Measurements from ENCODE around the gene BMP7. TPM values are rescaled to one million over a fixed set of nuclear protein-coding genes. Genes with fewer than 3 reads are reported as not detected.

Gene BMP7
- total RNA-seq, 4 donors from 2014 or later = under 0.01 to 13.3 (median 0.36) TPM

DNA sequence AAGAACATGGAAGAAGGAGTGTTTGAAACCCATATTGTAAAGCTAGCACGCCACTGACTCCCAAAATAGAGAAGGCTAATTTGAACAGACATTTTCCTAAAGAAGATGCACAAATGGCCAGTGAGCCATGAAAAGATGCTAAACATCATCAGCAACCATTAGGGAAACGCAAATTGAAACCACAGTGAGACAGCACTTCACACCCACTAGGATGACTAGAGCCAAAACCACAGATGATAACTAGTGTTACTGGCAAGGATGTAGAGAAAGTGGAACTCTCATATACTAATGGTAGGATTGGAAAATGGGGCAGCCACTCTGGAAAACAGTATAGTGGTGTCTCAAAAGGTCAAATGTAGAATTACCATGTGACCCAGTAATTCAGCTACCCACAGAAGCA, 58.2 kb downstream of the BMP7 start:
- Histone ChIP-seq H3K4me3 (no peak overlapping the region), H3K36me3 (no peaks in the 10 kb centered on the region), H3K4me1 (peaks cover 0 to 7% of the 10 kb centered on the region in 2 donors), H3K9me3 (no peaks in the 10 kb centered on the region), H3K27ac (no peak overlapping the region), H3K27me3 (no peaks in the 10 kb centered on the region)
- no peak for DNase-seq
- intact Hi-C loops (cut with DNase I; ENCODE audit: low total_unique reads) = no loop called here
- TF ChIP-seq POLR2A (IDR thresholded peaks at IDR 0.05) = no peak

DNA sequence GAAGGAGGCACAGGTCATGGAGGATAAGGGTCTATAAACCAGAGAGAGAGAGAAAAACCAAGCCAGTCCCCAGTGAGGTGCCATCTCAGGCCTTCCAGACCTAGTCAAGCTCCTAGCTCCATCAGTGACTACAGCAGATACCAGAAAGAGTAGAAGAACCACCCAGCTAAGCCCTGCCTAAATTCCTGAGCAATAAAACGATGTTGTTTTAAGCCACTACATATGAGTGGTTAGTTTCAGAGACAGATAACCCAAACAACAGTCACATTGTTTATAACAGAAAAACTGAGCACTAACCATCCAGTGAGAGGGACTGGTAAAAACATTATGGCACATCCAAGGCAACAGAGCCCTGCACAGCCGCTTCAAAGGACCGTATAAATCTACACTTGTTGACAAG, 59.2 kb downstream of the BMP7 start:
- Histone ChIP-seq H3K36me3 (no peaks in the 10 kb centered on the region), H3K27me3 (no peaks in the 10 kb centered on the region), H3K9me3 (no peaks in the 10 kb centered on the region), H3K4me3 (no peak overlapping the region), H3K27ac (no peak overlapping the region), H3K4me1 (peaks cover 0 to 6% of the 10 kb centered on the region in 2 donors)
- TF ChIP-seq, protein P1, sequence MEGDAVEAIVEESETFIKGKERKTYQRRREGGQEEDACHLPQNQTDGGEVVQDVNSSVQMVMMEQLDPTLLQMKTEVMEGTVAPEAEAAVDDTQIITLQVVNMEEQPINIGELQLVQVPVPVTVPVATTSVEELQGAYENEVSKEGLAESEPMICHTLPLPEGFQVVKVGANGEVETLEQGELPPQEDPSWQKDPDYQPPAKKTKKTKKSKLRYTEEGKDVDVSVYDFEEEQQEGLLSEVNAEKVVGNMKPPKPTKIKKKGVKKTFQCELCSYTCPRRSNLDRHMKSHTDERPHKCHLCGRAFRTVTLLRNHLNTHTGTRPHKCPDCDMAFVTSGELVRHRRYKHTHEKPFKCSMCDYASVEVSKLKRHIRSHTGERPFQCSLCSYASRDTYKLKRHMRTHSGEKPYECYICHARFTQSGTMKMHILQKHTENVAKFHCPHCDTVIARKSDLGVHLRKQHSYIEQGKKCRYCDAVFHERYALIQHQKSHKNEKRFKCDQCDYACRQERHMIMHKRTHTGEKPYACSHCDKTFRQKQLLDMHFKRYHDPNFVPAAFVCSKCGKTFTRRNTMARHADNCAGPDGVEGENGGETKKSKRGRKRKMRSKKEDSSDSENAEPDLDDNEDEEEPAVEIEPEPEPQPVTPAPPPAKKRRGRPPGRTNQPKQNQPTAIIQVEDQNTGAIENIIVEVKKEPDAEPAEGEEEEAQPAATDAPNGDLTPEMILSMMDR (IDR thresholded peaks at IDR 0.05) = no peak
- TF ChIP-seq POLR2A (IDR thresholded peaks at IDR 0.05) = no peak
- intact Hi-C loops (cut with DNase I; ENCODE audit: low total_unique reads) = no loop called here
- DNase-seq = no peak

DNA sequence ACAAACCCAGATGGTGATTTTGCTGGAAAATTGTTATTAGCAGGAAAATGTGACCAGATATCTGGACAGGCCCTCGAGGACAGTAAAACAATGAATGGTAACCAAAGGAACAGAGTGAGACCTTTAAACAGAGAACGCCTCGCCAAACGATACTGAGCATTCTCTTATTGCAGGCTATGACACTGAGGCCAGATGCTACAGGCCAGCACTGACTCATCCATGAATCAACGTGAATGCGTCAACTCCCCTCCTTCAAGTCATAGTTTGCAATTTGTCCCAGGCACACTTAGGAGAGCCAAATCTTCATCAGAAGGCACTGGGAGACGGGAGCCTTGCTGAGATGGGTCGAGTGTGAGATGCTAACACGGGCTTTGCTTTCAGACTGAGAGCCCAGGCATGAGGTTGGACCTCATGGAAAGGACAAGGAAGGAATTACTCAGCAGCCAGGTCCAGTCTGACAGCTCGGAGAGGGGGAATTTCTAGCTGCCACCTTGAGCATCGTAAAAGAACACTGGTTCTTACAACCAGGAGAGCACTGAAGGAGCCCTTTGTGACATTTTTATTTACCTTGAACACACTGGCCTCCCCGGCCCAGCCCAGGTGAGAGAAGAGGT, 60.7 kb downstream of the BMP7 start:
- Histone ChIP-seq H3K4me1 (no peaks in the 10 kb centered on the region), H3K27ac (no peak overlapping the region), H3K27me3 (no peaks in the 10 kb centered on the region), H3K36me3 (no peaks in the 10 kb centered on the region), H3K4me3 (no peak overlapping the region), H3K9me3 (no peaks in the 10 kb centered on the region)
- no peak for DNase-seq
- intact Hi-C loops (cut with DNase I; ENCODE audit: low total_unique reads) = no loop called here
- TF ChIP-seq, protein P1 (IDR thresholded peaks at IDR 0.05) = no peak

DNA sequence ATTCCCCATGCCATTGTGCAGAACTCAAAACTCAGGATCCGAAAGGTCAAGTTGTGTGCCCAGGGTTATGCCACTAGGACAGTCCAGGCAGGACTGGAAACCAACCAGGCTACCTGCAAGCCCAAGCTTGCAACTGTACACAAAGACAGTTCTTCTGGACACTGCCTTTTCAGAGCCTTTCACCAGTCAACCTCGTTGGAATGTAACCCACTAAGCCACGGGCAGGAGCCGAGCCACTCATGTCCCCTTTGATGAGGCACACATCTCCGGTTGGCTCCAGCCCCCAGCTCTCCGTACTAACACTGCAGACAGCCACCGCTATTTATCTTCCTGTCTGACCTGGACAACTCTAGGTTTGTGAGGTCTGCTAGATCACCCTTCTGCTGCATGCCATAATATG, 62.5 kb downstream of the BMP7 start:
- Histone ChIP-seq H3K27ac (no peak overlapping the region), H3K36me3 (no peaks in the 10 kb centered on the region), H3K27me3 (no peaks in the 10 kb centered on the region), H3K4me1 (no peaks in the 10 kb centered on the region), H3K9me3 (no peaks in the 10 kb centered on the region), H3K4me3 (no peak overlapping the region)
- intact Hi-C loops (cut with DNase I; ENCODE audit: low total_unique reads) = no loop called here
- DNase-seq = no peak
- TF ChIP-seq, protein P1 (IDR thresholded peaks at IDR 0.05) = no peak
- TF ChIP-seq POLR2A (IDR thresholded peaks at IDR 0.05) = no peak

DNA sequence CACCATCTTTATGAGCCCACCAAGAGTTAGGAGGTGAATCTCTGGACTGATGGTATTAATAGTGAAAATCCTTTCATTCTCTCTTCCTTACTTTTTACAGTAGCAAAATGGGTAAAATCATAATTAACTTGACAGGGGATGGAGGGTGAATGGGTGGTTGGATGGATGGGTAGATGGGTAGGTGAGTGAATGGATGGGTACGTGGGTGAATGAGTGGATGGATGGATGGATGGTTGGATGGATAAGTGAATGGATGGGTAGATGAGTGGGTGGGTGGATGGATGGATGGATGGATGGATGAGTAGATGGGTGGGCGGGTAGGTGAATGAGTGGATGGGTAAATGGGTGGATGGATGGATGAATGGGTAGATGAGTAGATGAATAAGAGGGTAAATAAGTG, 63.2 kb downstream of the BMP7 start:
- no peak for DNase-seq
- intact Hi-C loops (cut with DNase I; ENCODE audit: low total_unique reads) = no loop called here
- H3K4me3 ChIP-seq = no peak overlapping the region
- no peaks in the 10 kb centered on the region for H3K4me1 ChIP-seq
- H3K27ac ChIP-seq = no peak overlapping the region
- TF ChIP-seq POLR2A (IDR thresholded peaks at IDR 0.05) = no peak
- TF ChIP-seq, protein P1 (IDR thresholded peaks at IDR 0.05) = no peak
- H3K9me3 ChIP-seq = no peaks in the 10 kb centered on the region
- H3K36me3 ChIP-seq = no peaks in the 10 kb centered on the region
- H3K27me3 ChIP-seq = no peaks in the 10 kb centered on the region

DNA sequence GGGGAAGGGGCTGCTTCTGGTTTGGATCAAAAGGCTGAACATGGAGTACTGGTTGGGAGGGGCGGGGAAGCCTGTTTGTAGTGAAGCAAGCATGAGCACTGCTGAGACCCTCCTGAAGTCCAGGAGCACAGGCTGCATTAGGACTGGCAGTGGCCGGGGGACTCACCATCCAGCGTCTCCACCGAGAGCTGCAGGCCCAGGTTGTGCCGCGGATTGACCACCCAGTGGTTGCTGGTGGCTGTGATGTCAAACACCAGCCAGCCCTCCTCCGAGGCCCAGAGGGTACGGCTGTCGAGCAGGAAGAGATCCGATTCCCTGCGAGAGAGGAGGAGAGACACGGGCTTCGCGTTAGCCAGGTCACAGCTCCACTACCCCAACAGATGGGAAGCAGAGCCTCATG, 64.1 kb downstream of the BMP7 start:
- no peaks in the 10 kb centered on the region for H3K9me3 ChIP-seq
- no peak for TF ChIP-seq POLR2A (IDR thresholded peaks at IDR 0.05)
- TF ChIP-seq, protein P1 (IDR thresholded peaks at IDR 0.05) = no peak
- H3K4me1 ChIP-seq = no peaks in the 10 kb centered on the region
- no peak overlapping the region for H3K27ac ChIP-seq
- H3K27me3 ChIP-seq = no peaks in the 10 kb centered on the region
- no peak overlapping the region for H3K4me3 ChIP-seq
- no peaks in the 10 kb centered on the region for H3K36me3 ChIP-seq
- intact Hi-C loops (cut with DNase I; ENCODE audit: low total_unique reads) = no loop called here
- no peak for DNase-seq

All from uterus (tissue), 4 donors.